Trophoblast cell (in vitro differentiated cells and primary cell): Measurements from ENCODE around the gene PELO.

ENCODE experiments used
- DNase-seq, 2 donors: peaks; one replicate each; pipeline ENCODE4 v3.0.0-alpha.2; 2016
- H2AFZ ChIP-seq: 2 replicates; pipeline ENCODE4 v1.6.1; 2013; ENCODE audit warnings: low read length, moderate library complexity, mild to moderate bottlenecking; ENCODE audit not compliant: insufficient read depth, poor library complexity
- H2AK5ac ChIP-seq: 2 replicates; pipeline ENCODE4 v1.6.1; 2013; ENCODE audit warnings: mild to moderate bottlenecking, low read length
- H2BK120ac ChIP-seq: 2 replicates; pipeline ENCODE4 v1.6.1; 2013; ENCODE audit warnings: low read length, mild to moderate bottlenecking, moderate library complexity; ENCODE audit not compliant: insufficient read depth, poor library complexity
- H2BK12ac ChIP-seq: 2 replicates; pipeline ENCODE4 v1.6.1; 2013; ENCODE audit warnings: mild to moderate bottlenecking, low read length, moderate library complexity
- H2BK5ac ChIP-seq: 2 replicates; pipeline ENCODE4 v1.6.1; 2013; ENCODE audit warnings: low read length, low read depth, moderate library complexity, mild to moderate bottlenecking; ENCODE audit not compliant: poor library complexity
- H3K14ac ChIP-seq: 2 replicates; pipeline ENCODE4 v1.6.1; 2013; ENCODE audit warnings: mild to moderate bottlenecking, low read length
- H3K18ac ChIP-seq: 2 replicates; pipeline ENCODE4 v1.6.1; 2013; ENCODE audit warnings: mild to moderate bottlenecking, low read length
- H3K23ac ChIP-seq: 2 replicates; pipeline ENCODE4 v1.6.1; 2013; ENCODE audit warnings: low read length
- H3K27ac ChIP-seq: 2 replicates; pipeline ENCODE4 v1.5.1; 2013; ENCODE audit warnings: low read depth, mild to moderate bottlenecking, inconsistent platforms, low read length, moderate library complexity
- H3K27me3 ChIP-seq: 2 replicates; pipeline ENCODE4 v1.6.1; 2013; ENCODE audit warnings: inconsistent platforms, mild to moderate bottlenecking, low read length, moderate library complexity; ENCODE audit not compliant: insufficient read depth
- H3K36me3 ChIP-seq, 2 experiments: 1 replicate in 1 of 2; 2 replicates in 1 of 2; pipeline ENCODE4 v1.6.1; 2013; ENCODE audit warnings: low read length in 2 of 2, mild to moderate bottlenecking in 2 of 2, moderate library complexity in 1 of 2; ENCODE audit not compliant: insufficient read depth in 2 of 2, control insufficient read depth in 1 of 2
- H3K4ac ChIP-seq: 2 replicates; pipeline ENCODE4 v1.6.1; 2013; ENCODE audit warnings: low read depth, mild to moderate bottlenecking, low read length, moderate library complexity
- H3K4me1 ChIP-seq, 2 experiments: 1 replicate in 1 of 2; 2 replicates in 1 of 2; pipeline ENCODE4 v1.6.1; 2013; ENCODE audit warnings: low read length in 2 of 2, mild to moderate bottlenecking in 2 of 2, moderate library complexity in 1 of 2; ENCODE audit not compliant: insufficient read depth in 2 of 2, control insufficient read depth in 1 of 2
- H3K4me2 ChIP-seq: 2 replicates; pipeline ENCODE4 v1.6.1; 2013; ENCODE audit warnings: inconsistent platforms, mild to moderate bottlenecking, low read length, moderate library complexity
- H3K4me3 ChIP-seq: 2 replicates; pipeline ENCODE4 v1.5.1; 2013; ENCODE audit warnings: mild to moderate bottlenecking, low read depth, low read length, inconsistent platforms
- H3K79me1 ChIP-seq: one replicate; pipeline ENCODE4 v1.6.1; 2013; ENCODE audit warnings: low read length
- H3K79me2 ChIP-seq: 2 replicates; pipeline ENCODE4 v1.6.1; 2013; ENCODE audit warnings: low read length, mild to moderate bottlenecking; ENCODE audit not compliant: control insufficient read depth, insufficient read depth, poor library complexity
- H3K9ac ChIP-seq: 2 replicates; pipeline ENCODE4 v1.6.1; 2013; ENCODE audit warnings: mild to moderate bottlenecking, low read length
- H3K9me3 ChIP-seq: 2 replicates; pipeline ENCODE4 v1.6.1; 2013; ENCODE audit warnings: low read depth, mild to moderate bottlenecking, control low read depth, inconsistent platforms, low read length; ENCODE audit not compliant: insufficient read depth
- H4K12ac ChIP-seq: 2 replicates; pipeline ENCODE4 v1.6.1; 2013; ENCODE audit warnings: low read depth, mild to moderate bottlenecking, low read length, moderate library complexity
- H4K8ac ChIP-seq: 2 replicates; pipeline ENCODE4 v1.6.1; 2013; ENCODE audit warnings: low read depth, mild to moderate bottlenecking, low read length, moderate library complexity
- H4K91ac ChIP-seq: one replicate; pipeline ENCODE4 v1.6.1; 2013; ENCODE audit warnings: low read depth, mild to moderate bottlenecking, low read length, moderate library complexity
- WGBS: extraction: QIAGEN DNeasy Blood & Tissue Kit; methylation state at CpG from one replicate; pipeline ENCODE4 v1.1.7; 2013; ENCODE audit warnings: missing lambda C conversion rate; ENCODE audit not compliant: insufficient read length, insufficient coverage; ENCODE audit errors: extremely low coverage; 5-methylcytosine and 5-hydroxymethylcytosine counted together

Gene PELO

DNA sequence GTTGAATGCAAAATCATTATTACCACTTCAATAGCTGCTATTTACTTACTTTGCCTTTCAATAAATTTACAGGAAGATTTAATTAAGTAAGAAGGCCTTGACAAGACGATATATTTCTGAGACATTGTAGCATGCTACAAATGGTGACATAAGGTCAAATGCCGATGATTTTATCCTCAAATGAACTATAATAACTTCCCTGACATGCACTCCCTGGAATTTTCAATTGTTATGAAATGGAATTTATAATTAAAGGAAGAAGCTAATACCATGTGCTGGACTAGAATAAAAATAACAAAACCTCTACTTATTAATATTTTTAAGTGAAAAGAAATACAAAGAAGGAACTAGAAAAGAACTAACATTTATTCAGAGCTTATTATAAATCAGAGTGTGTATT, 30.2 kb upstream of the PELO start:
- Histone ChIP-seq H4K12ac (no peak overlapping the region), H2AK5ac (no peak overlapping the region), H3K18ac (no peak overlapping the region), H3K79me1 (no peaks in the 10 kb centered on the region), H4K8ac (no peak overlapping the region), H3K79me2 (no peaks in the 10 kb centered on the region), H2BK5ac (no peak overlapping the region), H3K23ac (no peak overlapping the region), H4K91ac (no peak overlapping the region), H3K14ac (no peak overlapping the region), H3K9me3 (no peaks in the 10 kb centered on the region), H3K27me3 (no peaks in the 10 kb centered on the region), H3K4me1 (peaks cover 0 to 2% of the 10 kb centered on the region in 2 experiments), H2AFZ (no peak overlapping the region), H3K4me2 (no peak overlapping the region), H3K9ac (no peak overlapping the region), H2BK120ac (no peak overlapping the region), H3K27ac (no peak overlapping the region), H3K4ac (no peak overlapping the region), H3K36me3 (no peaks in the 10 kb centered on the region), H2BK12ac (no peak overlapping the region), H3K4me3 (no peak overlapping the region)
- DNase-seq = peak; percentile 2 to 31
- no CpG with 5 or more reads among the region's 2 CpGs for WGBS

DNA sequence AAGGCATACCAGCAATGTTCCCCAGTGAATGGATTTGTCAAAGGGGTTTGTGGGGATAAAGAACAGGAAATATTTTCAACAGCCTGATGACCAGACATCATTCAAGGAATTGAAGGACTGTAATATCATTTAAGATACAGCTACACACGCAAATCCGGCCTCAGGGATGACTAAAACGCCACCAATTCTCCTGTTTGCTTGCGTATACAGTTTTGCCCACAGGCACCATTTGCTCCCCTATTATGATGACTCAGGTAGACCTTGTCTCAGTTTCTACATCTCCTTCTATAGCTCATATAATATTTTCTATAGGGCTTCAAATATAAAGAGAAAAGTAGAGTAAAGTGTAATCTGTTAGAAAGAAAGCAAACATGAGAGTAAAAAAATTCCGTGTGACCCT, 29.7 kb upstream of the PELO start:
- WGBS = no CpG with 5 or more reads among the region's 5 CpGs
- H3K4me2 ChIP-seq = no peak overlapping the region
- H3K79me2 ChIP-seq = no peaks in the 10 kb centered on the region
- no peak overlapping the region for H3K18ac ChIP-seq
- H3K79me1 ChIP-seq = no peaks in the 10 kb centered on the region
- no peak overlapping the region for H3K14ac ChIP-seq
- no peak overlapping the region for H4K91ac ChIP-seq
- H4K8ac ChIP-seq = no peak overlapping the region
- DNase-seq = peak; percentile 57 to 72
- H3K23ac ChIP-seq = no peak overlapping the region
- H2AK5ac ChIP-seq = no peak overlapping the region
- H2BK5ac ChIP-seq = no peak overlapping the region
- H3K36me3 ChIP-seq = no peaks in the 10 kb centered on the region
- H3K4ac ChIP-seq = no peak overlapping the region
- peaks cover 0 to 2% of the 10 kb centered on the region in 2 experiments for H3K4me1 ChIP-seq
- no peak overlapping the region for H3K4me3 ChIP-seq
- H3K9ac ChIP-seq = no peak overlapping the region
- no peak overlapping the region for H2BK120ac ChIP-seq
- H4K12ac ChIP-seq = no peak overlapping the region
- no peaks in the 10 kb centered on the region for H3K9me3 ChIP-seq
- no peak overlapping the region for H2AFZ ChIP-seq
- H3K27me3 ChIP-seq = no peaks in the 10 kb centered on the region
- no peak overlapping the region for H3K27ac ChIP-seq
- no peak overlapping the region for H2BK12ac ChIP-seq

DNA sequence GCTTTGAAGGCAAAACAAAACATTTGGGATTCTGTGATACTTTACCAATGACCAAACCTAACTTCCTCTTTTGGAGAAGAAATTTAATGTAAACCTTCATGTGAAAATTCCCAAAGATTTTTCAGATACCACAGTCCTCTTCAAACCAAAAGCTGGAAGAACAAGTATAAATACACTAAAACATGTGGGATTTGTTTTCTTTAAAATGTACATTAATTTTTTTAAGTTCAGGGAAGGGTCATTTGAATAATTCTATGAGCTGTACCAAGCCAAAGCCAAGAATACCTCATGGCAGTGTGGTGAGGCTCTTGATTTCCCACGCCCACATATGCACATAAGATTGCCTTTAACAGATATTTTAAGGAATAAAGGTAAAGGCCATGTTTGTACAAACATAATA, 28.4 kb upstream of the PELO start:
- no peak overlapping the region for H2BK120ac ChIP-seq
- H3K36me3 ChIP-seq = no peaks in the 10 kb centered on the region
- no peak overlapping the region for H3K18ac ChIP-seq
- no peak overlapping the region for H4K91ac ChIP-seq
- no peak overlapping the region for H4K8ac ChIP-seq
- H3K4me1 ChIP-seq = peaks cover 0 to 2% of the 10 kb centered on the region in 2 experiments
- no peak overlapping the region for H3K23ac ChIP-seq
- no peaks in the 10 kb centered on the region for H3K27me3 ChIP-seq
- no CpG with 5 or more reads among the region's 1 CpG for WGBS
- DNase-seq = no peak
- H3K4me3 ChIP-seq = no peak overlapping the region
- H3K27ac ChIP-seq = no peak overlapping the region
- no peak overlapping the region for H2BK12ac ChIP-seq
- H3K79me2 ChIP-seq = no peaks in the 10 kb centered on the region
- no peak overlapping the region for H2BK5ac ChIP-seq
- no peaks in the 10 kb centered on the region for H3K79me1 ChIP-seq
- H3K9me3 ChIP-seq = no peaks in the 10 kb centered on the region
- H3K4ac ChIP-seq = no peak overlapping the region
- no peak overlapping the region for H2AK5ac ChIP-seq
- H3K14ac ChIP-seq = no peak overlapping the region
- no peak overlapping the region for H3K4me2 ChIP-seq
- no peak overlapping the region for H4K12ac ChIP-seq
- no peak overlapping the region for H2AFZ ChIP-seq
- no peak overlapping the region for H3K9ac ChIP-seq

DNA sequence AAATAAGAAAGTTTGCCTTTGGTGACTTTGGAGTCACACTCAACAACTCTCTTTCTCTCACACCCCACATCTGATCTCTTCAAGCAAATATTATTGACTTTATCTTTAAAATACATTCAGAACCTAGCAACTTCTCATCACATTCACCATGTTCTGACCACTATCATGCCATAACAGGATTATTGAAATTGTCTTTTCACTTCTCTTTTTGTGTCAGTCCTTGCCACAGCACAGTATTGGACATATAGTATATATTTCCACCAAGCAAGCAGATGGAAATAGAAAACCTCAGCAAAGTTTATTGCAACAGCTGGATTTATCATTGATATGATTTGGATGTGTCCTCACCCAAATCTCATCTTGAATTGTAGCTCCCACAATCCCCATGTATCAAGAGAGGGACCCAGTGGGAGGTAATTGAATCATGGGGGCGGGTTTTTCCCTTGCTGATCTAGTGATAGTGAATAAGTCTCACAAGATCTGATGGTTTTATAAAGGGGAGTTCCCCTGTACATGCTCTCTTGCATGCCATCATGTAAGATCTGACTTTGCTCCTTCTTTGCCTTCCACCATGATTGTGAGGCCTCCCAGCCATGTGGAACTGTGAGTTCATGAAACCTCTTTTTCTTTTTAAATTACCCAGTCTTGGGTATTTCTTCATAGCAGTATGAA, 26.9 kb upstream of the PELO start:
- no peak for DNase-seq
- Histone ChIP-seq H3K36me3 (no peaks in the 10 kb centered on the region), H3K14ac (no peak overlapping the region), H2BK5ac (no peak overlapping the region), H3K18ac (no peak overlapping the region), H3K4me1 (peaks cover 0 to 2% of the 10 kb centered on the region in 2 experiments), H4K8ac (no peak overlapping the region), H4K91ac (no peak overlapping the region), H2AK5ac (no peak overlapping the region), H3K79me1 (no peaks in the 10 kb centered on the region), H3K79me2 (no peaks in the 10 kb centered on the region), H2BK12ac (no peak overlapping the region), H3K23ac (no peak overlapping the region), H3K4ac (no peak overlapping the region), H3K27me3 (no peaks in the 10 kb centered on the region), H3K27ac (no peak overlapping the region), H3K9me3 (no peaks in the 10 kb centered on the region), H2AFZ (no peak overlapping the region), H3K4me2 (no peak overlapping the region), H3K4me3 (no peak overlapping the region), H3K9ac (no peak overlapping the region), H2BK120ac (no peak overlapping the region), H4K12ac (no peak overlapping the region)
- no CpG with 5 or more reads among the region's 1 CpG for WGBS
